HG03135 (cell line): ENCODE results near the gene ITGA2B.
A peak's percentile ranks its signal among the peaks of the same experiment; 100 is the strongest.
"Not testable (repeated sequence)": the region's sequence is repeated elsewhere in the genome, so short reads cannot be mapped to it uniquely, and the experiment has no call there.

Experiments
- ATAC-seq: cut with Tn5 transposase; IDR thresholded peaks from one replicate; pipeline ENCODE4 v1.9.1; 2021; ENCODE audit warnings: mild to moderate bottlenecking, moderate library complexity; ENCODE audit not compliant: unreplicated experiment

Gene ITGA2B

GRCh38 chr17:44352828-44353671, 36.4 kb downstream of the ITGA2B start:
- ATAC-seq: no peak

- ATAC-seq: no peak
Observed at GRCh38 chr17:44351961-44352827, 37.3 kb downstream of the ITGA2B start.

- ATAC-seq: no peak
Observed at GRCh38 chr17:44351464-44351863, 38.0 kb downstream of the ITGA2B start.

- ATAC-seq: no peak
Observed at GRCh38 chr17:44350733-44351226, 38.7 kb downstream of the ITGA2B start.

GRCh38 chr17:44349553-44350070, 39.8 kb downstream of the ITGA2B start:
- no peak for ATAC-seq

- ATAC-seq: no peak
Observed at GRCh38 chr17:44348988-44349364, 40.5 kb downstream of the ITGA2B start.

- peak; percentile 55 for ATAC-seq
Observed at GRCh38 chr17:44348234-44348987, 41.0 kb downstream of the ITGA2B start.

- not testable (repeated sequence) for ATAC-seq
Observed at GRCh38 chr17:44347206-44348055, 42.0 kb downstream of the ITGA2B start.

GRCh38 chr17:44346064-44346844, 43.2 kb downstream of the ITGA2B start:
- ATAC-seq: no peak

GRCh38 chr17:44345454-44346026, 43.9 kb downstream of the ITGA2B start:
- peak; percentile 13 for ATAC-seq

- ATAC-seq: peak; percentile 47
Observed at GRCh38 chr17:44344939-44345453, 44.5 kb downstream of the ITGA2B start, which contains the start of gene GRN. Gene GRN (plus strand): TSS chr17:44345302. CDS start chr17:44349165, 3,863 bp downstream.

GRCh38 chr17:44343510-44344209, 45.8 kb downstream of the ITGA2B start:
- no peak for ATAC-seq

- not testable (repeated sequence) for ATAC-seq
Observed at GRCh38 chr17:44340553-44340952, 48.9 kb downstream of the ITGA2B start.

- no peak for ATAC-seq
Observed at GRCh38 chr17:44338702-44339101, 50.7 kb downstream of the ITGA2B start.

- no peak for ATAC-seq
Observed at GRCh38 chr17:44335968-44336367, 53.5 kb downstream of the ITGA2B start.

- no peak for ATAC-seq
Observed at GRCh38 chr17:44335564-44335963, 53.9 kb downstream of the ITGA2B start.

- no peak for ATAC-seq
Observed at GRCh38 chr17:44334727-44335126, 54.7 kb downstream of the ITGA2B start.

- no peak for ATAC-seq
Observed at GRCh38 chr17:44334315-44334714, 55.1 kb downstream of the ITGA2B start.
